Measurements from ENCODE around the gene CMIP. TPM values are rescaled to one million over a fixed set of nuclear protein-coding genes. Genes with fewer than 3 reads are reported as not detected.

Gene CMIP
- polyA plus RNA-seq, 1 experiment = 2.7 TPM

- TF ChIP-seq, protein P1, sequence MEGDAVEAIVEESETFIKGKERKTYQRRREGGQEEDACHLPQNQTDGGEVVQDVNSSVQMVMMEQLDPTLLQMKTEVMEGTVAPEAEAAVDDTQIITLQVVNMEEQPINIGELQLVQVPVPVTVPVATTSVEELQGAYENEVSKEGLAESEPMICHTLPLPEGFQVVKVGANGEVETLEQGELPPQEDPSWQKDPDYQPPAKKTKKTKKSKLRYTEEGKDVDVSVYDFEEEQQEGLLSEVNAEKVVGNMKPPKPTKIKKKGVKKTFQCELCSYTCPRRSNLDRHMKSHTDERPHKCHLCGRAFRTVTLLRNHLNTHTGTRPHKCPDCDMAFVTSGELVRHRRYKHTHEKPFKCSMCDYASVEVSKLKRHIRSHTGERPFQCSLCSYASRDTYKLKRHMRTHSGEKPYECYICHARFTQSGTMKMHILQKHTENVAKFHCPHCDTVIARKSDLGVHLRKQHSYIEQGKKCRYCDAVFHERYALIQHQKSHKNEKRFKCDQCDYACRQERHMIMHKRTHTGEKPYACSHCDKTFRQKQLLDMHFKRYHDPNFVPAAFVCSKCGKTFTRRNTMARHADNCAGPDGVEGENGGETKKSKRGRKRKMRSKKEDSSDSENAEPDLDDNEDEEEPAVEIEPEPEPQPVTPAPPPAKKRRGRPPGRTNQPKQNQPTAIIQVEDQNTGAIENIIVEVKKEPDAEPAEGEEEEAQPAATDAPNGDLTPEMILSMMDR (IDR thresholded peaks at IDR 0.05; ENCODE audit: low read depth, low read length) = no peak
- Histone ChIP-seq H3K9me3 (ENCODE audit: control insufficient read depth, insufficient read depth, low read length) (no peaks in the 10 kb centered on the region; the same call in 1 of the 2 replicates), H3K4me3 (ENCODE audit: low read depth, low read length) (no peak overlapping the region), H3K27ac (ENCODE audit: low read depth, low read length) (no peak overlapping the region), H3K27me3 (ENCODE audit: control insufficient read depth, insufficient read depth, low read length) (no peaks in the 10 kb centered on the region)
- ChIA-PET CTCF (no interaction called here), POLR2A (no interaction called here)
- no peak for DNase-seq (ENCODE audit: low read depth, low spot score)
Measured at GRCh38 chr16:81680444-81681275, 236.1 kb downstream of the CMIP start.

GRCh38 chr16:81681311-81681710, 236.7 kb downstream of the CMIP start:
- H3K27me3 ChIP-seq (ENCODE audit: control insufficient read depth, insufficient read depth, low read length) = no peaks in the 10 kb centered on the region
- no peak overlapping the region for H3K27ac ChIP-seq (ENCODE audit: low read depth, low read length)
- DNase-seq (ENCODE audit: low read depth, low spot score) = no peak
- H3K4me3 ChIP-seq (ENCODE audit: low read depth, low read length) = no peak overlapping the region
- H3K9me3 ChIP-seq (ENCODE audit: control insufficient read depth, insufficient read depth, low read length) = no peaks in the 10 kb centered on the region; the same call in 1 of the 2 replicates
- TF ChIP-seq, protein P1 (IDR thresholded peaks at IDR 0.05; ENCODE audit: low read depth, low read length) = no peak
- ChIA-PET POLR2A (no interaction called here), CTCF (no interaction called here)

- CTCF ChIA-PET = no interaction called here
- POLR2A ChIA-PET = no interaction called here
- Histone ChIP-seq H3K27ac (ENCODE audit: low read depth, low read length) (no peak overlapping the region), H3K4me3 (ENCODE audit: low read depth, low read length) (no peak overlapping the region), H3K9me3 (ENCODE audit: control insufficient read depth, insufficient read depth, low read length) (no peaks in the 10 kb centered on the region), H3K27me3 (ENCODE audit: control insufficient read depth, insufficient read depth, low read length) (no peaks in the 10 kb centered on the region)
- TF ChIP-seq, protein P1 (IDR thresholded peaks at IDR 0.05; ENCODE audit: low read depth, low read length) = no peak
- no peak for DNase-seq (ENCODE audit: low read depth, low spot score)
Measured at GRCh38 chr16:81684242-81684837, 239.7 kb downstream of the CMIP start.

GRCh38 chr16:81684901-81685300, 240.3 kb downstream of the CMIP start:
- H3K4me3 ChIP-seq (ENCODE audit: low read depth, low read length) = no peak overlapping the region
- ChIA-PET POLR2A (no interaction called here), CTCF (no interaction called here)
- no peaks in the 10 kb centered on the region for H3K9me3 ChIP-seq (ENCODE audit: control insufficient read depth, insufficient read depth, low read length)
- H3K27ac ChIP-seq (ENCODE audit: low read depth, low read length) = no peak overlapping the region
- DNase-seq (ENCODE audit: low read depth, low spot score) = no peak
- TF ChIP-seq, protein P1 (IDR thresholded peaks at IDR 0.05; ENCODE audit: low read depth, low read length) = no peak
- no peaks in the 10 kb centered on the region for H3K27me3 ChIP-seq (ENCODE audit: control insufficient read depth, insufficient read depth, low read length)
